ENCODE measurements around the gene DSCAM.

DNA sequence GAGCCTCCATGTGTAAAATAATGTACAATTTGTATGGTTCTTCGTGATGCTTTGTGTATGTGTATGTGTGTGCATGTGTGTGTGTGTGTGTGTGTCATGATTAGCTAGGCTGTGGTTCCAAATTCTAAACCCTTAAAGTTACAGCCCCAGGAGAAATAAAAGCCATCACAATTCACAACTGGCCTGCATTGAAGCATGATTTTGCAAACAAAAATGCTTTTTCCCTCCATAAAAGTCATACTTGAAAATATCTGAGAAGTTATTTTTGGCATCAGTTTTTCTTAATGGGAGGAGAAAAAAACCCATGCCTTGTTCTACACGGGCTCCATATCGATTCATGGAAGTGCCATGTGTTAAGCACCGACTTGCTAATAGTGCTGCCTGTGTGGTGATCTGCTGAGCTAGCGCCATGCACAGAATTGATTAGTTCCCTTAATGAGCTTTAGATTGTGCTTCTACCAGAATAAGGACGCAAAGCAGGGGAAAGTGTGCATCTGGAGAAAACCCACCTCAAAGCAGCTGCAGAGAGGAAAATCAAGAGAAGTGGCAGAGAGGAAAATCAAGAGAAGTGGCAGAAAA is 207.3 kb downstream of the DSCAM start:
- TF ChIP-seq, protein P1, sequence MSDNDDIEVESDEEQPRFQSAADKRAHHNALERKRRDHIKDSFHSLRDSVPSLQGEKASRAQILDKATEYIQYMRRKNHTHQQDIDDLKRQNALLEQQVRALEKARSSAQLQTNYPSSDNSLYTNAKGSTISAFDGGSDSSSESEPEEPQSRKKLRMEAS (CRISPR knock-in tag; IDR thresholded peaks at IDR 0.05) = no peak
- TF ChIP-seq, protein P2, sequence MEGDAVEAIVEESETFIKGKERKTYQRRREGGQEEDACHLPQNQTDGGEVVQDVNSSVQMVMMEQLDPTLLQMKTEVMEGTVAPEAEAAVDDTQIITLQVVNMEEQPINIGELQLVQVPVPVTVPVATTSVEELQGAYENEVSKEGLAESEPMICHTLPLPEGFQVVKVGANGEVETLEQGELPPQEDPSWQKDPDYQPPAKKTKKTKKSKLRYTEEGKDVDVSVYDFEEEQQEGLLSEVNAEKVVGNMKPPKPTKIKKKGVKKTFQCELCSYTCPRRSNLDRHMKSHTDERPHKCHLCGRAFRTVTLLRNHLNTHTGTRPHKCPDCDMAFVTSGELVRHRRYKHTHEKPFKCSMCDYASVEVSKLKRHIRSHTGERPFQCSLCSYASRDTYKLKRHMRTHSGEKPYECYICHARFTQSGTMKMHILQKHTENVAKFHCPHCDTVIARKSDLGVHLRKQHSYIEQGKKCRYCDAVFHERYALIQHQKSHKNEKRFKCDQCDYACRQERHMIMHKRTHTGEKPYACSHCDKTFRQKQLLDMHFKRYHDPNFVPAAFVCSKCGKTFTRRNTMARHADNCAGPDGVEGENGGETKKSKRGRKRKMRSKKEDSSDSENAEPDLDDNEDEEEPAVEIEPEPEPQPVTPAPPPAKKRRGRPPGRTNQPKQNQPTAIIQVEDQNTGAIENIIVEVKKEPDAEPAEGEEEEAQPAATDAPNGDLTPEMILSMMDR (IDR thresholded peaks at IDR 0.05) = no peak
- TF ChIP-seq CBFB (CRISPR knock-in tag; IDR thresholded peaks at IDR 0.05; ENCODE audit: low read depth) = no peak
- TF ChIP-seq, protein P3, sequence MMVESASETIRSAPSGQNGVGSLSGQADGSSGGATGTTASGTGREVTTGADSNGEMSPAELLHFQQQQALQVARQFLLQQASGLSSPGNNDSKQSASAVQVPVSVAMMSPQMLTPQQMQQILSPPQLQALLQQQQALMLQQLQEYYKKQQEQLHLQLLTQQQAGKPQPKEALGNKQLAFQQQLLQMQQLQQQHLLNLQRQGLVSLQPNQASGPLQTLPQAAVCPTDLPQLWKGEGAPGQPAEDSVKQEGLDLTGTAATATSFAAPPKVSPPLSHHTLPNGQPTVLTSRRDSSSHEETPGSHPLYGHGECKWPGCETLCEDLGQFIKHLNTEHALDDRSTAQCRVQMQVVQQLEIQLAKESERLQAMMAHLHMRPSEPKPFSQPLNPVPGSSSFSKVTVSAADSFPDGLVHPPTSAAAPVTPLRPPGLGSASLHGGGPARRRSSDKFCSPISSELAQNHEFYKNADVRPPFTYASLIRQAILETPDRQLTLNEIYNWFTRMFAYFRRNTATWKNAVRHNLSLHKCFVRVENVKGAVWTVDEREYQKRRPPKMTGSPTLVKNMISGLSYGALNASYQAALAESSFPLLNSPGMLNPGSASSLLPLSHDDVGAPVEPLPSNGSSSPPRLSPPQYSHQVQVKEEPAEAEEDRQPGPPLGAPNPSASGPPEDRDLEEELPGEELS (CRISPR knock-in tag; IDR thresholded peaks at IDR 0.05) = no peak
- TF ChIP-seq KAT7 (CRISPR knock-in tag; IDR thresholded peaks at IDR 0.05; ENCODE audit: borderline replicate concordance) = no peak
- TF ChIP-seq, protein P4, sequence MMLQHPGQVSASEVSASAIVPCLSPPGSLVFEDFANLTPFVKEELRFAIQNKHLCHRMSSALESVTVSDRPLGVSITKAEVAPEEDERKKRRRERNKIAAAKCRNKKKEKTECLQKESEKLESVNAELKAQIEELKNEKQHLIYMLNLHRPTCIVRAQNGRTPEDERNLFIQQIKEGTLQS (CRISPR knock-in tag; conservative IDR thresholded peaks at IDR 0.05) = no peak
- no peak for TF ChIP-seq MXD4 (CRISPR knock-in tag; IDR thresholded peaks at IDR 0.05; ENCODE audit: borderline replicate concordance)
- no peak for TF ChIP-seq CREM (CRISPR knock-in tag; IDR thresholded peaks at IDR 0.05)
